ENCODE results near the gene USP53. TPM values are rescaled to one million over a fixed set of nuclear protein-coding genes. Genes with fewer than 3 reads are reported as not detected.
"Not testable (repeated sequence)": the region's sequence is repeated elsewhere in the genome, so short reads cannot be mapped to it uniquely, and the experiment has no call there.

Gene USP53
- polyA plus RNA-seq, 2 of the 4 experiments (the other 2 are of a cell fraction): 10.2 to 50.7 TPM

GRCh38 chr4:119321921-119322687, 109.6 kb downstream of the USP53 start, which contains the start of gene FABP2:
Gene FABP2, minus strand, starts transcription at chr4:119322138. Its CDS starts 36 bp downstream, at chr4:119322102.
- ATAC-seq: no peak
- ChIA-PET POLR2A (no interaction called here), CTCF (interaction anchor here (1.2 to 1.4 kb wide), 2 partner anchors 8 to 20 kb away, joined by 3 to 5 read pairs; no protein-coding TSS in a partner anchor)
- TF ChIP-seq HMGXB4 (CRISPR knock-in tag; IDR thresholded peaks at IDR 0.05; ENCODE audit: borderline replicate concordance): no peak
- TF ChIP-seq, protein P1, sequence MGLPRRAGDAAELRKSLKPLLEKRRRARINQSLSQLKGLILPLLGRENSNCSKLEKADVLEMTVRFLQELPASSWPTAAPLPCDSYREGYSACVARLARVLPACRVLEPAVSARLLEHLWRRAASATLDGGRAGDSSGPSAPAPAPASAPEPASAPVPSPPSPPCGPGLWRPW (IDR thresholded peaks at IDR 0.05): no peak
- TF ChIP-seq, protein P2, sequence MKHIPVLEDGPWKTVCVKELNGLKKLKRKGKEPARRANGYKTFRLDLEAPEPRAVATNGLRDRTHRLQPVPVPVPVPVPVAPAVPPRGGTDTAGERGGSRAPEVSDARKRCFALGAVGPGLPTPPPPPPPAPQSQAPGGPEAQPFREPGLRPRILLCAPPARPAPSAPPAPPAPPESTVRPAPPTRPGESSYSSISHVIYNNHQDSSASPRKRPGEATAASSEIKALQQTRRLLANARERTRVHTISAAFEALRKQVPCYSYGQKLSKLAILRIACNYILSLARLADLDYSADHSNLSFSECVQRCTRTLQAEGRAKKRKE (CRISPR knock-in tag; IDR thresholded peaks at IDR 0.05; ENCODE audit: low read depth): no peak
- Histone ChIP-seq H3K4me3 (no peak within 1 kb of the TSS), H3K27ac (no peak within 1 kb of the TSS), H3K4me2 (no peak within 1 kb of the TSS), H3K9me3 (no peaks in the 10 kb centered on the region), H3K4me1 (no peaks in the 10 kb centered on the region)
- no peak for FAIRE-seq
- no peak for DNase-seq (ENCODE audit: low read depth in 1 of 2, low spot score in 1 of 2)
- WGBS (ENCODE audit: missing lambda C conversion rate): 37% methylated on average over 6 of the region's 6 CpGs

- Histone ChIP-seq H3K27ac (no peak overlapping the region), H3K4me2 (no peak overlapping the region), H3K4me3 (no peak overlapping the region), H3K4me1 (no peaks in the 10 kb centered on the region), H3K9me3 (no peaks in the 10 kb centered on the region)
- ChIA-PET CTCF (interaction anchor here (1.3 kb wide), 1 partner anchor 300 kb away, joined by 3 read pairs; the partner anchor contains the start of gene PDE5A), POLR2A (no interaction called here)
- no peak for ATAC-seq
- TF ChIP-seq ZNF302 (CRISPR knock-in tag; IDR thresholded peaks at IDR 0.05): no peak
- no peak for DNase-seq (ENCODE audit: low read depth in 1 of 2, low spot score in 1 of 2)
- 42% methylated on average over 2 of the region's 2 CpGs for WGBS (ENCODE audit: missing lambda C conversion rate)
- FAIRE-seq: no peak
Measured at GRCh38 chr4:119328695-119329094, 116.2 kb downstream of the USP53 start.

DNA sequence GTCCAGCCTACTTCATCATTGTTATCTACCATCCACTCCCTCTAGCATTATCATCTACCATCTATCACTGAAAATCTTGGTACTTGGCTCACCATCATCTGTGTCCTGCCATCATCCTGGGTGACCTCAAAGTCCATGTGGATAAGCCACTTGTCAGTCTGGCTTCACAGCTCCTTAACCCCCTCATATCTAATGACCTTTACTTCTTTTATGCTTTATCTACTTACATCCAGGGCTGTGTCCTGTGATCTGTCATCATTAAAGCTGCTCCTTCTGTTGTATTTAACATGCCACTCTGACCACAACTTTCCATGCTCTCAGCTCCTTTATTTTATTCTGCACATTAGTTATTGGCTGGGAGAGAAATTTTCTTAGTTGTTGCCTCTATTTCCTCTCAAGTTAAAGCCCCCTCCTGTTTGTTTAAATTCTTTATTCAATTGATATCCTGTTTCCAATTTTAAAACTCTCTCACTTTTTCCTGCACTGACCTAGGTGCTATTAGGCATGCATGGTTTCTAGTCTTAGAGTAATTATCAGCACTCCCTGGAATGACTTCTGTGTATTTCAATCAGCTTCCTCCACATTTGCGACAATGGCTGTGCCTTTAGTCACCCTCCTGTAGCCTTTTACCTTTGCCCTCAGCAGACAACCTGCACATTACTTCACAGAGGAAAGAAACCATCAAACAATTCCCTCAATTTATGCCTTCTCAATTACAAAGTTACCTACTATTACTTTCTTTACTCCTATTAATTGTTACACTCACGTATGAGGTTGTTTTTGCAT, 117.5 kb downstream of the USP53 start:
- ATAC-seq (no peak), DNase-seq (ENCODE audit: low read depth in 1 of 2, low spot score in 1 of 2) (no peak), FAIRE-seq (no peak)
- H3K4me1 ChIP-seq: no peaks in the 10 kb centered on the region
- H3K9me3 ChIP-seq: no peaks in the 10 kb centered on the region
- WGBS (ENCODE audit: missing lambda C conversion rate): 71% methylated on average over 2 of the region's 2 CpGs
- no peak overlapping the region for H3K4me3 ChIP-seq
- TF ChIP-seq, protein P3, sequence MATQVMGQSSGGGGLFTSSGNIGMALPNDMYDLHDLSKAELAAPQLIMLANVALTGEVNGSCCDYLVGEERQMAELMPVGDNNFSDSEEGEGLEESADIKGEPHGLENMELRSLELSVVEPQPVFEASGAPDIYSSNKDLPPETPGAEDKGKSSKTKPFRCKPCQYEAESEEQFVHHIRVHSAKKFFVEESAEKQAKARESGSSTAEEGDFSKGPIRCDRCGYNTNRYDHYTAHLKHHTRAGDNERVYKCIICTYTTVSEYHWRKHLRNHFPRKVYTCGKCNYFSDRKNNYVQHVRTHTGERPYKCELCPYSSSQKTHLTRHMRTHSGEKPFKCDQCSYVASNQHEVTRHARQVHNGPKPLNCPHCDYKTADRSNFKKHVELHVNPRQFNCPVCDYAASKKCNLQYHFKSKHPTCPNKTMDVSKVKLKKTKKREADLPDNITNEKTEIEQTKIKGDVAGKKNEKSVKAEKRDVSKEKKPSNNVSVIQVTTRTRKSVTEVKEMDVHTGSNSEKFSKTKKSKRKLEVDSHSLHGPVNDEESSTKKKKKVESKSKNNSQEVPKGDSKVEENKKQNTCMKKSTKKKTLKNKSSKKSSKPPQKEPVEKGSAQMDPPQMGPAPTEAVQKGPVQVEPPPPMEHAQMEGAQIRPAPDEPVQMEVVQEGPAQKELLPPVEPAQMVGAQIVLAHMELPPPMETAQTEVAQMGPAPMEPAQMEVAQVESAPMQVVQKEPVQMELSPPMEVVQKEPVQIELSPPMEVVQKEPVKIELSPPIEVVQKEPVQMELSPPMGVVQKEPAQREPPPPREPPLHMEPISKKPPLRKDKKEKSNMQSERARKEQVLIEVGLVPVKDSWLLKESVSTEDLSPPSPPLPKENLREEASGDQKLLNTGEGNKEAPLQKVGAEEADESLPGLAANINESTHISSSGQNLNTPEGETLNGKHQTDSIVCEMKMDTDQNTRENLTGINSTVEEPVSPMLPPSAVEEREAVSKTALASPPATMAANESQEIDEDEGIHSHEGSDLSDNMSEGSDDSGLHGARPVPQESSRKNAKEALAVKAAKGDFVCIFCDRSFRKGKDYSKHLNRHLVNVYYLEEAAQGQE (IDR thresholded peaks at IDR 0.05): no peak
- TF ChIP-seq PHF8 (IDR thresholded peaks at IDR 0.05; ENCODE audit: borderline replicate concordance, low read depth) (no peak), SREBF2 (IDR thresholded peaks at IDR 0.05) (no peak), KDM5A (IDR thresholded peaks at IDR 0.05) (no peak), EHF (CRISPR knock-in tag; IDR thresholded peaks at IDR 0.05) (no peak), ZC3H11A (IDR thresholded peaks at IDR 0.05) (no peak), ELK1 (IDR thresholded peaks at IDR 0.05; ENCODE audit: low read depth, low read length) (no peak), SMC3 (IDR thresholded peaks at IDR 0.05) (no peak), BCL3 (IDR thresholded peaks at IDR 0.05) (no peak), JUN (IDR thresholded peaks at IDR 0.05) (no peak), RAD21 (conservative IDR thresholded peaks at IDR 0.05 in 1 of 2, IDR thresholded peaks at IDR 0.05 in 1 of 2) (no peak)
- ChIA-PET POLR2A (no interaction called here), CTCF (interaction anchor here (1.3 kb wide), 1 partner anchor 299 kb away, joined by 3 read pairs; the partner anchor contains the start of gene PDE5A)
- H3K27ac ChIP-seq: no peak overlapping the region
- no peak overlapping the region for H3K4me2 ChIP-seq

DNA sequence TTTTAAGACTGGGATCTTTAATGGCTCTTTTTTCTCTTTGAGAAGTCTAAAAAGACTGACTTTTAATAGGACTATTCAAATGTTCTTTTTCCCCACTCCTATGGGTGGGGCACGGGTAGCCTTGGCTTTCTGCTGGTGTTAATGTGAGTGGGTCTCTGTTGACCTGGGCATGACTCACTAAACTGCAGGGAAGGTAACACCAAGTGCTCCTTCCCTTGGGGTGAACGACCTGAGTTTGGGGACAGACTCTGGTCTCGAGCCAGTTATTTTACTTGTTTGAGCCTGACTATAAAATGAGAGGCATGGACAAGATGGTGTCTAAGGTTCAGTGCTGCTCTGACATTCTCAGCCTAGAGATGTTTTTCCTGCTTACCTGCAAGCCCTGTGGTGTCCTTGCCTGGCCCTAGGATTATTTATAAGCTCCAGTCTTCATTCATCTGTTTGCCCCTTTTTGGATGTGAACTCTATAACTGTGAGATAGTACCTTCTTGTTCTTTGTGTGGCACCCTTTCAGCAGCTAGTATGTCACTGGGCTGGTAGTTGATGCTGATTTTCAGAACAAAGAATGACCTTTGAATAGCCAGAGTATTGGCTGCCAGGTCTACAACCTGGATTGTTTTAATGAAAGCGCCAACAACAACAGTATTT, 123.9 kb downstream of the USP53 start:
- DNase-seq (ENCODE audit: low read depth in 1 of 2, low spot score in 1 of 2); POLR2A ChIA-PET; H3K4me1 ChIP-seq; H3K4me2 ChIP-seq; H3K4me3 ChIP-seq; H3K27ac ChIP-seq; H3K9me3 ChIP-seq; ATAC-seq; FAIRE-seq; CTCF ChIA-PET: not testable (repeated sequence)
- 58% methylated on average over 3 of the region's 4 CpGs for WGBS (ENCODE audit: missing lambda C conversion rate)

Measured in A549 (cell line).